HCT116 (cell line): Measurements from ENCODE around the gene ANTXRL. TPM values are rescaled to one million over a fixed set of nuclear protein-coding genes. Genes with fewer than 3 reads are reported as not detected.
"Not testable (repeated sequence)": the region's sequence is repeated elsewhere in the genome, so short reads cannot be mapped to it uniquely, and the experiment has no call there.

ENCODE experiments used
- ATAC-seq: fragments of 200-7000 bp; cut with Tn5 transposase; 2 replicates; pipeline ENCODE4 v1.9.1; 2020; ENCODE audit warnings: mild to moderate bottlenecking, moderate library complexity
- BruUV-seq: library from RNA; stranded (reverse); fragments of 400-500 nt; replicated peaks from 2 replicates; lab custom pipeline; 2021; lab: Mats Ljungman, UMichigan
- CTCF ChIA-PET: fragments of 300-600 bp; sonication (Branson Sonifier 250); formaldehyde crosslinking; loops from one replicate; lab custom pipeline; 2021; ENCODE audit warnings: antibody characterized with exemption; lab: Charles Lee
- POLR2A ChIA-PET: fragments of 300-600, 350-600 bp; sonication (Branson Sonifier 250); formaldehyde crosslinking; loops from one replicate; lab custom pipeline; 2021; ENCODE audit warnings: antibody characterized with exemption; lab: Charles Lee
- RAD21 ChIA-PET, 2 experiments: fragments of 300-600 bp; sonication (Branson Sonifier 250); formaldehyde crosslinking; loops; one replicate each; lab custom pipeline; 2023; ENCODE audit warnings: low total read pairs in 2 of 2; ENCODE audit not compliant: uncharacterized antibody in 2 of 2, unreplicated experiment in 2 of 2, low non-redundant PET in 1 of 2; lab: Charles Lee
- DNase-seq: peaks from one replicate; pipeline ENCODE4 v3.0.0-alpha.2; 2010; ENCODE audit warnings: low read depth, low spot score
- H2AFZ ChIP-seq: fragments of 200-600 bp; shearing (Covaris generic), sonication (generic); 2 replicates; pipeline ENCODE4 v1.6.1; 2017; ENCODE audit warnings: low read depth, mixed run types, mixed read lengths, antibody characterized with exemption, low read length; ENCODE audit not compliant: poor library complexity, severe bottlenecking
- H3K27ac ChIP-seq: 2 replicates; pipeline ENCODE4 v1.5.1; 2012; ENCODE audit warnings: low read depth, low read length
- H3K27me3 ChIP-seq: fragments of 200-600 bp; sonication (generic); 2 replicates; pipeline ENCODE4 v1.6.1; 2016; ENCODE audit warnings: mixed run types, low read length, mixed read lengths; ENCODE audit not compliant: insufficient read depth
- H3K36me3 ChIP-seq, 2 experiments: fragments of 200-500 bp in 1 of 2; fragments of 200-600 bp in 1 of 2; sonication (Bioruptor generic) in 1 of 2; sonication (generic) in 1 of 2; 2 replicates each; pipeline versions ENCODE4 v1.5.1 to v1.6.1; 2014 to 2016; ENCODE audit warnings: low read length in 2 of 2, inconsistent platforms in 1 of 2, mixed read lengths in 1 of 2, mixed run types in 1 of 2; ENCODE audit not compliant: insufficient read depth in 2 of 2, control insufficient read depth in 1 of 2
- H3K4me1 ChIP-seq, 2 experiments: fragments of 200-600 bp in 1 of 2; sonication (generic) in 1 of 2; 2 replicates each; pipeline versions ENCODE4 v1.5.1 to v1.6.1; 2012 to 2017; ENCODE audit warnings: low read length in 2 of 2, inconsistent platforms in 1 of 2, mild to moderate bottlenecking in 1 of 2, mixed read lengths in 1 of 2, mixed run types in 1 of 2, moderate library complexity in 1 of 2; ENCODE audit not compliant: insufficient read depth in 2 of 2, control insufficient read depth in 1 of 2
- H3K4me2 ChIP-seq: fragments of 200-600 bp; sonication (generic); 2 replicates; pipeline ENCODE4 v1.6.1; 2017; ENCODE audit warnings: mixed run types, low read length, mixed read lengths
- H3K4me3 ChIP-seq, 2 experiments: fragments of 200-600 bp in 1 of 2; sonication (generic) in 1 of 2; replicated peaks in 1 of 2; 2 replicates each; pipeline ENCODE4 v1.5.1; 2011 to 2016; ENCODE audit warnings: low read length in 2 of 2, control low read depth in 1 of 2, low read depth in 1 of 2, mild to moderate bottlenecking in 1 of 2, mixed read lengths in 1 of 2, mixed run types in 1 of 2
- H3K79me2 ChIP-seq: fragments of 200-600 bp; sonication (generic); 2 replicates; pipeline ENCODE4 v1.6.1; 2017; ENCODE audit warnings: mild to moderate bottlenecking, mixed run types, low read length, moderate library complexity, mixed read lengths; ENCODE audit not compliant: insufficient read depth
- H3K9ac ChIP-seq: fragments of 200-600 bp; sonication (generic); 2 replicates; pipeline ENCODE4 v1.6.1; 2016; ENCODE audit warnings: low read length, mixed read lengths
- H3K9me2 ChIP-seq: fragments of 200-600 bp; sonication (generic), shearing (Covaris generic); 2 replicates; pipeline ENCODE4 v1.6.1; 2017; ENCODE audit warnings: mixed run types, mild to moderate bottlenecking, moderate library complexity; ENCODE audit not compliant: insufficient read depth
- H3K9me3 ChIP-seq, 2 experiments: fragments of 200-500 bp in 1 of 2; fragments of 200-600 bp in 1 of 2; sonication (Bioruptor generic) in 1 of 2; sonication (generic) in 1 of 2; 2 replicates each; pipeline ENCODE4 v1.6.1; 2014 to 2017; ENCODE audit warnings: low read length in 2 of 2, mixed read lengths in 2 of 2, inconsistent platforms in 1 of 2, low read depth in 1 of 2, mild to moderate bottlenecking in 1 of 2, mixed run types in 1 of 2, moderate library complexity in 1 of 2; ENCODE audit not compliant: control insufficient read depth in 1 of 2, insufficient read depth in 1 of 2
- H4K20me1 ChIP-seq: fragments of 200-600 bp; sonication (generic), shearing (Covaris generic); 2 replicates; pipeline ENCODE4 v1.6.1; 2017; ENCODE audit warnings: mixed run types, mild to moderate bottlenecking, moderate library complexity; ENCODE audit not compliant: insufficient read depth
- intact Hi-C: fragments of 100-400 bp; cut with micrococcal nuclease; formaldehyde crosslinking; loops from 2 replicates; pipeline ENCODE4 v1.10.0; 2022
- total RNA-seq: library from RNA; stranded (reverse); gene quantifications from one replicate; pipeline ENCODE4 v1.2.1, GENCODE V29; 2021; ENCODE audit not compliant: unreplicated experiment

The ANTXRL gene
- total RNA-seq, 1 experiment from 2014 or later, result not detected

DNA sequence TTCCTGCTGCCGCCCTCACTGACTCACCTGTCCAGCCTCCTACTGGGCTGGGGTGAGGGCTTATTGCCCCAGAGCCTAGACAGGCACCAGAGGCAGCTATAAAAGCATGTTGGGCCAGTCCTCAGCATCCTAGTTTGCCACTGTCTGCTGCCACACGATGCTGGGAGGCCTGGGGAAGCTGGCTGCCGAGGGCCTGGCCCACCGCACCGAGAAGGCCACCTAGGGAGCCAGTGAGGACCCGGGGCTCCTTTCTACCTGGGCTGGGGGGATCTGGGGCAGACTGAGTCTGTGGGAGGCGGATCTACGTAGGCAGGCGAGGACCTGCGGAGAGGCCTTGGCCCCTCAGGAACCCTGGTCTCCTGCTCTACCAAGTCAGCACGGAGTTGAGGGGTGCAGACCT is 82.2 kb downstream of the ANTXRL start:
- BruUV-seq, H3K9ac ChIP-seq, H3K4me2 ChIP-seq, RAD21 ChIA-PET, H3K4me1 ChIP-seq, H3K27ac ChIP-seq, H3K4me3 ChIP-seq, ATAC-seq, CTCF ChIA-PET, H3K9me2 ChIP-seq, H4K20me1 ChIP-seq, intact Hi-C loops, H3K79me2 ChIP-seq, H2AFZ ChIP-seq, H3K27me3 ChIP-seq, POLR2A ChIA-PET, H3K36me3 ChIP-seq, H3K9me3 ChIP-seq, DNase-seq: not testable (repeated sequence)

GRCh38 chr10:46374410-46374809 is 87.6 kb downstream of the ANTXRL start:
- H2AFZ ChIP-seq, BruUV-seq, H3K4me3 ChIP-seq, DNase-seq, intact Hi-C loops, H3K9me2 ChIP-seq, ATAC-seq, H3K36me3 ChIP-seq, RAD21 ChIA-PET, H3K4me1 ChIP-seq, H3K27me3 ChIP-seq, H3K27ac ChIP-seq, H3K4me2 ChIP-seq, H3K9ac ChIP-seq, H3K79me2 ChIP-seq, H4K20me1 ChIP-seq, CTCF ChIA-PET, POLR2A ChIA-PET, H3K9me3 ChIP-seq: not testable (repeated sequence)

- H3K27me3 ChIP-seq, H4K20me1 ChIP-seq, CTCF ChIA-PET, DNase-seq, H3K36me3 ChIP-seq, POLR2A ChIA-PET, H3K4me1 ChIP-seq, RAD21 ChIA-PET, H3K4me3 ChIP-seq, H3K79me2 ChIP-seq, H3K9me2 ChIP-seq, H3K9me3 ChIP-seq, intact Hi-C loops, ATAC-seq, H3K27ac ChIP-seq, H2AFZ ChIP-seq, H3K4me2 ChIP-seq, H3K9ac ChIP-seq, BruUV-seq: not testable (repeated sequence)
These were observed 88.6 kb downstream of the ANTXRL start, which contains the start of gene ANXA8L1 for GRCh38 chr10:46375406-46375805. TSS of gene ANXA8L1 (plus strand) at chr10:46375776. CDS start at chr10:46375852, 76 bp downstream.

GRCh38 chr10:46377022-46377421 is 90.2 kb downstream of the ANTXRL start:
- H3K27me3 ChIP-seq, H3K4me1 ChIP-seq, H3K27ac ChIP-seq, H3K9ac ChIP-seq, DNase-seq, H2AFZ ChIP-seq, ATAC-seq, H3K9me3 ChIP-seq, intact Hi-C loops, H3K9me2 ChIP-seq, BruUV-seq, CTCF ChIA-PET, RAD21 ChIA-PET, H3K4me3 ChIP-seq, H3K36me3 ChIP-seq, H3K79me2 ChIP-seq, H3K4me2 ChIP-seq, POLR2A ChIA-PET, H4K20me1 ChIP-seq: not testable (repeated sequence)
